OCI-M1 (cell line): ENCODE measurements around the gene AMZ2.
"Not testable (repeated sequence)": the region's sequence is repeated elsewhere in the genome, so short reads cannot be mapped to it uniquely, and the experiment has no call there.

Experiments
- DNase-seq: peaks from one replicate; lab custom pipeline; 2025; lab: John Stamatoyannopoulos, UW

The AMZ2 gene, protein sequence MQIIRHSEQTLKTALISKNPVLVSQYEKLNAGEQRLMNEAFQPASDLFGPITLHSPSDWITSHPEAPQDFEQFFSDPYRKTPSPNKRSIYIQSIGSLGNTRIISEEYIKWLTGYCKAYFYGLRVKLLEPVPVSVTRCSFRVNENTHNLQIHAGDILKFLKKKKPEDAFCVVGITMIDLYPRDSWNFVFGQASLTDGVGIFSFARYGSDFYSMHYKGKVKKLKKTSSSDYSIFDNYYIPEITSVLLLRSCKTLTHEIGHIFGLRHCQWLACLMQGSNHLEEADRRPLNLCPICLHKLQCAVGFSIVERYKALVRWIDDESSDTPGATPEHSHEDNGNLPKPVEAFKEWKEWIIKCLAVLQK

DNA sequence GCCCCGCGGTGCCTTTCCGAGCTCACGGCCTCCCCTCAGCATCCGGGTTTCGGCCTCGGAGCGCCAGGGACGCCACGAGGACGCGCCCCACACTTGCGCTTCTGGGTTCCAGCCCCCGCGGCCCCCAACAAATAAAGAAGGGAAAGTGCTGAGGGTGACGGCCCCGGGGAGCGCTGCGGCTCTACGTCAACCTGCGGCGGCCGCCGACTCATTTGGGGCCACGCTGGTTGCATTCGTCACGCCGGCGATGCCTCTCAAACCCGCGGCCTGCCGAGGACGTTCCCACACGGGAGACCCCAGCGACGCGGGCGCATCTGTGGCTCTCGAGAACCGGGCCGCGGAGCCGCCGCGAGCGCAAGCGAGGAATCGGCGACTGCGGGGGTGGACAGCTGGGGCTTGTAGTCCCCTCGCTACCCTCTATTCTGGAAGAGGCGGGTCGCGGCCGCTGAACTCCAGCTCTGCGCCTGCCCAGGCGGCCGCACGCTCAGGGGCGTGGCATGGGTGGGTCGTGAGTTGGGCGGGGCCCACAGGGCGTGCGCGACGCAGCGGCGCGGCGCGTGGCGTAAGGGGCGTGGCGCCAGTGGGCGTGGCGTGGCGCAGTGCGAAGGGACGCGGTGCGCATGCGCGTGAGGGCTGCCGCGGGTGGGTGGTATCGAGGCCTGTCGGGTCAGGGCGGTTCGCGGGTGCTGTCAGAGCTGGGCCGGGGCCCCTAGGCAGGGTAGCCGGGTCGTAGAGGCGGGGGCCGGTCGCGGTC, at the start of gene AMZ2:
TSS of gene AMZ2 (plus strand) at position 599 of the 754 bp plus-strand sequence. CDS start 2,145 bp downstream, outside the sequence.
- peak; percentile 95 for DNase-seq

- no peak for DNase-seq
These were observed 48.7 kb upstream of the AMZ2 start for GRCh38 chr17:68198931-68199836.

DNA sequence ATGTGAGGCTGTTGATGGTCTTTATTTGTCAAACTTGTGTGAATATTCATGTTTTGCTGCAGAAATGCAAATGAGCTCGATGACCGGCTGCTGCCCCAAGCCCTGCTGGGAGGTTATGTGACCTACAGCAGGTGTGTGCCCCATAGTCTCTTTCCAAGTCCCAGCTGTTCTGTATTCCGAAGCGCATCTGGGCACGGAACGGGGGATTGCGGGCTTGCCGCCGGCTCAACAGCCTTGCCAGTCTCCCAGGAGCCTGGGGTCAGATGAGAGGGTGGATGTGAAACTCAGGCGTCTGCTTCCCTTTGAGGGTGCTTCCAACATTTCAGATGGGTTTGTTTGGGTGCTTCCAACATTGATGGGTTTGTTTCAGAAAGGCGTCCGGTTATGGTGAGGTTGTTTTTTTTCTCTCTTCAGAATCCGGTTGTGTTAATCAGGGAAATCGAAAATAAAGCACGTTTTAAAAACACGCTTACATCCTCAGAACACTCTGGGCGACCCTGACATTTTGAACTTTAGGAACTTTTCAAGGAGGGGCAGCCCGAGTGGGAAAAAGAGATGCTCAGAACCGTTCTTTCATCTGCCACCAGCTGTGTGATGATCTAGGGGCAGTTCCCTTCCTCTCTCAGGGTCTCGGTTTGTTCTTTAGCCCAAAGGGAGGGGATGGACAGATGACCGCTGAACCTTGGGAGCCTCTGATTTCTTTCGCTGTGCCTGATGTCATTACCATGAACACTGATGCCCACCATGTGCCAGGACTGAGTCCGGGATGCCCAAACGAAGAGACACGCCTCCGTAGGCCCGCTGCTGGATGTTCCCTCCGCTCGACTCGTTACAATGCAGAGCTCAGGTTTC, 47.8 kb upstream of the AMZ2 start:
- no peak for DNase-seq

DNA sequence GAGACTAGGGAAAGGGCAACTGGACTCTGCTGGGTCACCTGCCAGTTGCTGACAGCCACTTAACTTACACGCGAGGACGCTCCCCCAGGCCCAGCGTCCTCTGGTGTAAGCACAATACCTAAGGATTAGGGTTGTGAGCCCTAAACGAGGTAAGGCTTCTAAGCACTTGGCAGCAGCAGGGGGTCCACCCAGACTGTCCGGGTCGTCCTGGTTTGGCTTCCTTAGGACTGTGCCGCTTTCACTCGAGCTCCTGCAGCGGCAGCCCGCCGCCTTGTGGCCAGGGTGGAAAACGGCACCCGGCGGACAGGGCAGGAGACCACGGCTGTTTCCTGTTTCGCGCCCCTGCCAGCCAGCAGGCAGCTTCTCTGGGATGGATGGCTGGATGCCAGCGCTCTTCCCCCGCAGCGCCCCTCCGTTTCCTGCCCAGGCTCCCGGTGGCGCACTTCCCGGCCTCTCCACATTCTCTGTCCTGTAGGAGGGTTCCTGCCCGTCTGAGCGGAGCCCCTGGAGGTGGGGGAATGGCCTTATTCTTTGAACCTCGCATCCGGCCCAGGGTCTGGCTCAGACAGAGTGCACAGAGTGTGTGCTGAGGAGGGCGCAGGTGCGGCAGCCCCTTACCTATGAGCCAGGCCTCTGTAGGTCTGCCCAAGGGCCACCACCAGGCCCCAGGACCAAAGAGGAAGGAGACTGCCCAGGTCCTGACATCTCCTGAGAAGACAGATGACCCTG, 47.0 kb upstream of the AMZ2 start:
- peak; percentile 75 for DNase-seq

- not testable (repeated sequence) for DNase-seq
These were observed 46.4 kb upstream of the AMZ2 start for GRCh38 chr17:68201418-68201771.

DNA sequence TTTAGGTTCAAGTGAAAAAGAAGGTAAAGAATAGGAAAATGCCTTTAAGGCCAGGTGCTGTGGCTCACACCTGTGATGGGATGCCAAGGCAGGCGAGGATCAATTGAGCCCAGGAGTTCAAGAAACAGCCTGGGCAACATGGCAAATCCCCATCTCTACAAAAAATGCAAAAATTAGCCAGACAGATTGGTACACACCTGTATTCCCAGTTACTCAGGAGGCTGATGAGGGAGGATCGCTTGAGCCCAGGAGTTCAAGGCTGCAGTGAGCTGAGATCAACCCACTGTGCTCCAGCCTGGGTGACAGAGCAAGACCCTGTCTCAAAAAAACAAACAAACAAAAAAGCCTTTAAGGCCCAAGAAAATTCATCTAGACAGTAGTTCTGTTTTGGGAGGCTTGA, 45.5 kb upstream of the AMZ2 start:
- not testable (repeated sequence) for DNase-seq

- DNase-seq = no peak
These were observed 43.1 kb upstream of the AMZ2 start for GRCh38 chr17:68204736-68205135.

GRCh38 chr17:68205251-68205807, 42.5 kb upstream of the AMZ2 start:
- peak; percentile 86 for DNase-seq

DNA sequence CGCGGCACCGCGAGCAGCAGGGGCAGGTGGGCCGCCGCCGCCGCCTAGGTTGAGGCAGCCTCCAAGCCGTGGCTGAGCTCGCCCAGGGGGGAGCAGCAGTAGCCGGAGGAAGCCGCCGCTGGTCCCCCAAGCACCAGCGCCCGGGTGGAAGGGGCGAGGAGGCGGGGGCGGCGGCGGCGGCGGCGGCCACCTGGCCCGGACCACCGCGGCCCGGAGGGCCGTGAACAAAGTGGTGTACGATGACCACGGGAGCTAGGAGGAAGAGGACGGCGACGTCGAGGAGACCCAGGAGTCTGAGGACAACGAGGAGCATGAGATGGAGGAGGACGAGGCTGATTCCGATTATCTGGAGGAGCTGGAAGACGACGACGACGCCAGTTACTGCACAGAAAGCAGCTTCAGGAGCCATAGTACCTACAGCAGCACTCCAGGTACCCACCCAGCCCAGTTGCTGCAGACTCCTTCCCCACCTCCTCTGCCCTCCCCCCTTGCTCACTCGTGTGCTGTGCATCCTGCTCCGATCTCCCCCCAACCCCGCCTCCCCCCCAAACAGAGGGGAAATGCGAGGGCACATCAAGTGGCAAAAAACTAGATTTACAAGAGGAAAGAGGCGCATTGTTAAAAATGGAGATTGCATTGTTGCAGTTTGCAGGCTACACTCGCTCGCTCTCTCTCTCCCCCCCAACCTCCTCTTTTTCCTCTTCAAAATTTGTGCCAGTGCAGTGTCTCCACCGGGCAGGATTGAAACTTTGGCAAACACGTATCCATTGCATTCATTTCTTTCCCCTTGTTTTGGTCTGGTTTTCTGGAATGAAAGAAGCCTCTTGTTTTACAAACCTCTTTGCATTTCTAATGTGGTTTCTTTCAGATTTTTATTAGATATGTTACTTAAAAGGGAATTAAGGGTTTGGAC, 41.8 kb upstream of the AMZ2 start:
- no peak for DNase-seq

DNA sequence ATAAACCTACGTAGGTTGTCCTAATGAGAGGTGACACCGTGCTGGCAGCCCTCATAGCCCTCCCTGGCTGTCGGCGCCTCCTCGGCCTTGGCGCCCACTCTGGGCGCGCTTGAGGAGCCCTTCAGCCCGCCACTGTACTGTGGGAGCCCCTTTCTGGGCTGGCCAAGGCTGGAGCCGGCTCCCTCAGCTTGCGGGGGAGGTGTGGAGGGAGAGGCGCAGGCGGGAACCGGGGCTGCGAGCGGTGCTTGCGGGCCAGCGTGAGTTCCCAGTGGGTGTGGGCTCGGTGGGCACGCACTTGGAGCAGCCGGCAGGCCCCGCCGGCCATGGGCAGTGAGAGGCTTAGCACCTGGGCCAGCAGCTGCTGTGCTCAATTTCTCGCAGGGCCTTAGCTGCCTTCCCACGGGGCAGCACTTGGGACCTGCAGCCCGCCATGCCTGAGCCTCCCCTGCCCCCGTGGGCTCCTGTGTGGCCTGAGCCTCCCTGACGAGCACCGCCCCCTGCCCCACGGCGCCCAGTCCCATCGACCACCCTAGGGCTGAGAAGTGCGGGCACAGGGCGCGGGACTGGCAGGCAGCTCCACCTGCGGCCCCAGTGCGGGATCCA, 40.1 kb upstream of the AMZ2 start:
- no peak for DNase-seq

GRCh38 chr17:68208651-68209050, 39.2 kb upstream of the AMZ2 start:
- not testable (repeated sequence) for DNase-seq

GRCh38 chr17:68209191-68209900, 38.5 kb upstream of the AMZ2 start:
- DNase-seq = not testable (repeated sequence)

- no peak for DNase-seq
These were observed 37.1 kb upstream of the AMZ2 start for GRCh38 chr17:68210570-68211315.

DNA sequence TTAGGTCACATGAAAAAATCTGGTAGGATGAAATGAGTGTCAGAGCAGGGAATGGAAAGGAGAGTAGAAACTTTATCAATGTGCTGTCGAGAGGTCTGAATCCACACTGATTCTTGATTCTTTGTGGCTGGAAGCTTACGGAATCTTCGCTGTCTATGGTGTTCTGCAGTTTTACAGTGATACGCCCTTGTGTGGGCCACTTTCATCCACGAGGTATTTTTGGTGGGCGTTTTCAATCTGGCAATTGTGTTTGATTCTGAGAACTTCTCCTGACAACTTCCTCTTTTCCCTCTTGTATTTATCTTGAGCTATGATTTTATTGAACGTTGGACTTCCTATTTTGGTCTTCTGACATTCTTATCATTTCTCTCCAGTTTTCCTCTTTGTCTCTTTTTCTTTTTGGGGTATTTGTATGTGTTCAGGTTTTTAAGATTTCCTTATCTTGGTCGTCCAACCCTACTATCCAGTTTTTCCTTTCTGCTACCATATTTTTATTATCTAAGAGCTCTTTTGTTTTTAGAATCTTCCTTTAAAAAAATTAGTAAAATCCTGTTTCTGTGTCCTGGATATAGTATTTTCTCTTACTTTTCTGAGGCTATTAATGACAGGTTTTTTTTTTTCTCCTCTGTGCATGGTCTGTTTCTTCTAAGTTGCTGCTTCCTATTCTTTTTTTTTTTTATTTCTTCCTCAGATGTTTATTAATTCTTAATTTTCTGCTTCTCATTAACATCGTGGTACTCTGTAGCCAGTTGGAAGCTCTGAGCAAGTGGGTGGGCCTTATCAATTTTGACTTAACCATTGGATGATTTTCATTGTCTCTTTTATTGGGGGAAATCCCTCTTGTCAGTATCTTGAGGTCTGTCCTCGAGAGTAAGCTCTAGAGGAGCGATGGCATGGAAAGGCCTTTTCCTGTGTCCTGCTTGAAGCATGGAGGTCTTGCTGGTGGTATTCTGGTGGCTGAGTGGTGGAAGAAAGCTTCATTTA, 34.1 kb upstream of the AMZ2 start:
- DNase-seq = peak; percentile 93

- DNase-seq = not testable (repeated sequence)
These were observed 32.4 kb upstream of the AMZ2 start for GRCh38 chr17:68215453-68215852.

- not testable (repeated sequence) for DNase-seq
These were observed 28.4 kb upstream of the AMZ2 start for GRCh38 chr17:68219429-68219828.
